PFSK-1 (cell line): ENCODE results near the gene SBK2.

Experiments
- FOXP2 ChIP-seq: optimal IDR thresholded peaks from 2 replicates; pipeline ENCODE3; 2011; ENCODE audit warnings: borderline replicate concordance, control low read depth, inconsistent platforms; ENCODE audit not compliant: insufficient read depth; ENCODE audit errors: extremely low read length, extremely low read depth
- POLR2AphosphoS5 ChIP-seq: IDR thresholded peaks from 2 replicates; pipeline ENCODE4 v1.6.1; 2012; ENCODE audit warnings: low read depth, mild to moderate bottlenecking, control low read depth, low read length, moderate library complexity
- REST ChIP-seq, 2 experiments: IDR thresholded peaks; 2 replicates each; pipeline versions ENCODE4 v1.6.1 to v1.8.0; 2011 to 2012; ENCODE audit warnings: low read depth in 2 of 2, low read length in 2 of 2, control low read depth in 1 of 2, inconsistent platforms in 1 of 2, mild to moderate bottlenecking in 1 of 2, moderate library complexity in 1 of 2; ENCODE audit not compliant: insufficient read depth in 1 of 2
- SIN3A ChIP-seq: IDR thresholded peaks from 2 replicates; pipeline ENCODE4 v1.6.1; 2012; ENCODE audit warnings: mild to moderate bottlenecking, low read length, moderate library complexity, borderline replicate concordance; ENCODE audit not compliant: insufficient read depth
- TAF1 ChIP-seq: IDR thresholded peaks from 2 replicates; pipeline ENCODE4 v1.6.1; 2012; ENCODE audit warnings: low read length, control low read depth, borderline replicate concordance; ENCODE audit not compliant: insufficient read depth

SBK2 gene

GRCh38 chr19:55516878-55517620 lies 19.9 kb downstream of the SBK2 start:
- TF ChIP-seq POLR2AphosphoS5 (no peak), FOXP2 (peak; percentile 91)

GRCh38 chr19:55508120-55508519 lies 28.8 kb downstream of the SBK2 start:
- TF ChIP-seq POLR2AphosphoS5 = no peak
- TF ChIP-seq FOXP2 = no peak
- no peak for TF ChIP-seq REST (IDR thresholded peaks at IDR 0.05; ENCODE audit: insufficient read depth in 1 of 2, low read depth in 2 of 2, low read length in 2 of 2)
- no peak for TF ChIP-seq TAF1
- no peak for TF ChIP-seq SIN3A

- TF ChIP-seq TAF1 (no peak), FOXP2 (no peak), SIN3A (no peak), POLR2AphosphoS5 (no peak), REST (IDR thresholded peaks at IDR 0.05; ENCODE audit: insufficient read depth in 1 of 2, low read depth in 2 of 2, low read length in 2 of 2) (no peak)
Measured at GRCh38 chr19:55504981-55505380, 32.0 kb downstream of the SBK2 start.

- TF ChIP-seq POLR2AphosphoS5 = no peak
- no peak for TF ChIP-seq TAF1
- TF ChIP-seq REST (IDR thresholded peaks at IDR 0.05; ENCODE audit: insufficient read depth in 1 of 2, low read depth in 2 of 2, low read length in 2 of 2) = no peak
- no peak for TF ChIP-seq FOXP2
- no peak for TF ChIP-seq SIN3A
Measured at GRCh38 chr19:55504252-55504603, 32.7 kb downstream of the SBK2 start.

GRCh38 chr19:55503502-55504251 lies 33.3 kb downstream of the SBK2 start:
- TF ChIP-seq POLR2AphosphoS5 = no peak
- TF ChIP-seq SIN3A = no peak
- no peak for TF ChIP-seq REST (IDR thresholded peaks at IDR 0.05; ENCODE audit: insufficient read depth in 1 of 2, low read depth in 2 of 2, low read length in 2 of 2)
- peak; percentile 67 for TF ChIP-seq FOXP2
